ENCODE data around the gene MDN1. TPM values are rescaled to one million over a fixed set of nuclear protein-coding genes. Genes with fewer than 3 reads are reported as not detected.
A peak's percentile ranks its signal among the peaks of the same experiment; 100 is the strongest.

The MDN1 gene
- total RNA-seq, 2 experiments from 2014 or later, result 48.6 to 59.5 TPM

GRCh38 chr6:89723046-89723445 is 96.5 kb downstream of the MDN1 start:
- Mint-ChIP-seq H3K27ac (no peak overlapping the region), H3K27me3 (no peaks in the 10 kb centered on the region), H3K4me3 (no peak overlapping the region), H3K4me1 (no peaks in the 10 kb centered on the region), H3K9me3 (ENCODE audit: low read depth) (no peaks in the 10 kb centered on the region), H3K36me3 (ENCODE audit: low read depth) (peaks cover 56% of the 10 kb centered on the region)
- no peak for DNase-seq
- ChIA-PET CTCF (interaction anchor here (0.6 kb wide), 1 partner anchor 770 kb away, joined by 3 read pairs; no protein-coding TSS in a partner anchor), POLR2A (no interaction called here)
- intact Hi-C loops (cut with DNase I, micrococcal nuclease), result no loop called here
- ATAC-seq, result no peak

- no peaks in the 10 kb centered on the region for H3K4me1 Mint-ChIP-seq
- intact Hi-C loops (cut with DNase I, micrococcal nuclease), result no loop called here
- ATAC-seq (no peak), DNase-seq (no peak)
- peaks cover 51% of the 10 kb centered on the region for H3K36me3 Mint-ChIP-seq (ENCODE audit: low read depth)
- H3K27ac Mint-ChIP-seq, result no peak overlapping the region
- CTCF ChIA-PET, result interaction anchor here (0.8 kb wide), 1 partner anchor 81 kb away, joined by 3 read pairs; no protein-coding TSS in a partner anchor
- POLR2A ChIA-PET, result no interaction called here
- H3K9me3 Mint-ChIP-seq (ENCODE audit: low read depth), result no peaks in the 10 kb centered on the region
- H3K27me3 Mint-ChIP-seq, result no peaks in the 10 kb centered on the region
- H3K4me3 Mint-ChIP-seq, result no peak overlapping the region
Observed at GRCh38 chr6:89716532-89716931, 103.1 kb downstream of the MDN1 start.

- no peak for DNase-seq
- Mint-ChIP-seq H3K27me3 (no peaks in the 10 kb centered on the region), H3K4me1 (no peaks in the 10 kb centered on the region), H3K9me3 (ENCODE audit: low read depth) (no peaks in the 10 kb centered on the region), H3K4me3 (no peak overlapping the region), H3K36me3 (ENCODE audit: low read depth) (peaks cover 63% of the 10 kb centered on the region), H3K27ac (no peak overlapping the region)
- no peak for ATAC-seq
- ChIA-PET CTCF (no interaction called here), POLR2A (no interaction called here)
- intact Hi-C loops (cut with DNase I, micrococcal nuclease), result loop anchor here in 1 of 2 experiments (2.0 kb wide), 1 partner anchor 17 kb away; no protein-coding TSS in a partner anchor
Observed at GRCh38 chr6:89711801-89712200, 107.8 kb downstream of the MDN1 start.

- DNase-seq, result no peak
- no peaks in the 10 kb centered on the region for H3K27me3 Mint-ChIP-seq
- no peaks in the 10 kb centered on the region for H3K4me1 Mint-ChIP-seq
- H3K4me3 Mint-ChIP-seq, result no peak overlapping the region
- ChIA-PET POLR2A (no interaction called here), CTCF (no interaction called here)
- peak overlapping the region; percentile 31 for H3K27ac Mint-ChIP-seq
- intact Hi-C loops (cut with DNase I, micrococcal nuclease), result no loop called here
- H3K9me3 Mint-ChIP-seq (ENCODE audit: low read depth), result no peaks in the 10 kb centered on the region
- peaks cover 56% of the 10 kb centered on the region for H3K36me3 Mint-ChIP-seq (ENCODE audit: low read depth)
- ATAC-seq, result no peak
Observed at GRCh38 chr6:89708316-89708715, 111.3 kb downstream of the MDN1 start.

GRCh38 chr6:89707766-89708165 is 111.8 kb downstream of the MDN1 start:
- Mint-ChIP-seq H3K4me3 (no peak overlapping the region), H3K36me3 (ENCODE audit: low read depth) (peaks cover 55% of the 10 kb centered on the region), H3K27ac (peak overlapping the region; percentile 28), H3K27me3 (no peaks in the 10 kb centered on the region), H3K4me1 (no peaks in the 10 kb centered on the region), H3K9me3 (ENCODE audit: low read depth) (no peaks in the 10 kb centered on the region)
- intact Hi-C loops (cut with DNase I, micrococcal nuclease), result no loop called here
- ChIA-PET POLR2A (no interaction called here), CTCF (interaction anchor here (0.7 kb wide), 2 partner anchors 31 to 182 kb away, joined by 3 read pairs; no protein-coding TSS in a partner anchor)
- ATAC-seq (no peak), DNase-seq (no peak)

- POLR2A ChIA-PET, result no interaction called here
- CTCF ChIA-PET, result no interaction called here
- no peaks in the 10 kb centered on the region for H3K9me3 Mint-ChIP-seq (ENCODE audit: low read depth)
- ATAC-seq, result no peak
- H3K36me3 Mint-ChIP-seq (ENCODE audit: low read depth), result peaks cover 50% of the 10 kb centered on the region
- no peak overlapping the region for H3K27ac Mint-ChIP-seq
- no peaks in the 10 kb centered on the region for H3K4me1 Mint-ChIP-seq
- H3K27me3 Mint-ChIP-seq, result no peaks in the 10 kb centered on the region
- intact Hi-C loops (cut with DNase I, micrococcal nuclease), result no loop called here
- no peak overlapping the region for H3K4me3 Mint-ChIP-seq
- no peak for DNase-seq
Observed at GRCh38 chr6:89706121-89706520, 113.5 kb downstream of the MDN1 start.

GRCh38 chr6:89703292-89703691 is 116.3 kb downstream of the MDN1 start:
- no peaks in the 10 kb centered on the region for H3K4me1 Mint-ChIP-seq
- intact Hi-C loops (cut with DNase I, micrococcal nuclease), result no loop called here
- H3K9me3 Mint-ChIP-seq (ENCODE audit: low read depth), result no peaks in the 10 kb centered on the region
- H3K4me3 Mint-ChIP-seq, result no peak overlapping the region
- POLR2A ChIA-PET, result no interaction called here
- ATAC-seq (no peak), DNase-seq (no peak)
- H3K27me3 Mint-ChIP-seq, result no peaks in the 10 kb centered on the region
- peaks cover 44% of the 10 kb centered on the region for H3K36me3 Mint-ChIP-seq (ENCODE audit: low read depth)
- CTCF ChIA-PET, result interaction anchor here (1.4 kb wide), 1 partner anchor 11 kb away, joined by 4 read pairs; no protein-coding TSS in a partner anchor
- no peak overlapping the region for H3K27ac Mint-ChIP-seq

GRCh38 chr6:89702349-89702748 is 117.2 kb downstream of the MDN1 start:
- H3K4me3 Mint-ChIP-seq, result no peak overlapping the region
- ChIA-PET POLR2A (no interaction called here), CTCF (interaction anchor here (1.4 kb wide), 1 partner anchor 10 kb away, joined by 4 read pairs; no protein-coding TSS in a partner anchor)
- H3K4me1 Mint-ChIP-seq, result no peaks in the 10 kb centered on the region
- intact Hi-C loops (cut with DNase I, micrococcal nuclease), result no loop called here
- DNase-seq, result no peak
- ATAC-seq, result no peak
- H3K36me3 Mint-ChIP-seq (ENCODE audit: low read depth), result peaks cover 43% of the 10 kb centered on the region
- no peak overlapping the region for H3K27ac Mint-ChIP-seq
- no peaks in the 10 kb centered on the region for H3K27me3 Mint-ChIP-seq
- no peaks in the 10 kb centered on the region for H3K9me3 Mint-ChIP-seq (ENCODE audit: low read depth)

GRCh38 chr6:89695667-89696066 is 123.9 kb downstream of the MDN1 start:
- POLR2A ChIA-PET, result no interaction called here
- CTCF ChIA-PET, result no interaction called here
- ATAC-seq (no peak), DNase-seq (no peak)
- no peaks in the 10 kb centered on the region for H3K9me3 Mint-ChIP-seq (ENCODE audit: low read depth)
- H3K36me3 Mint-ChIP-seq (ENCODE audit: low read depth), result peaks cover 51% of the 10 kb centered on the region
- H3K4me1 Mint-ChIP-seq, result peaks cover 3% of the 10 kb centered on the region
- no peak overlapping the region for H3K4me3 Mint-ChIP-seq
- intact Hi-C loops (cut with DNase I, micrococcal nuclease), result no loop called here
- no peaks in the 10 kb centered on the region for H3K27me3 Mint-ChIP-seq
- H3K27ac Mint-ChIP-seq, result no peak overlapping the region

GRCh38 chr6:89694428-89694827 is 125.2 kb downstream of the MDN1 start:
- ChIA-PET POLR2A (interaction anchor here (0.6 kb wide), 1 partner anchor 969 kb away, joined by 5 read pairs; no protein-coding TSS in a partner anchor), CTCF (no interaction called here)
- no peak overlapping the region for H3K27ac Mint-ChIP-seq
- no peak for DNase-seq
- H3K27me3 Mint-ChIP-seq, result no peaks in the 10 kb centered on the region
- intact Hi-C loops (cut with DNase I, micrococcal nuclease), result no loop called here
- peaks cover 56% of the 10 kb centered on the region for H3K36me3 Mint-ChIP-seq (ENCODE audit: low read depth)
- ATAC-seq, result no peak
- H3K9me3 Mint-ChIP-seq (ENCODE audit: low read depth), result no peaks in the 10 kb centered on the region
- H3K4me1 Mint-ChIP-seq, result peaks cover 3% of the 10 kb centered on the region
- no peak overlapping the region for H3K4me3 Mint-ChIP-seq

- H3K9me3 Mint-ChIP-seq (ENCODE audit: low read depth), result no peaks in the 10 kb centered on the region
- no peak overlapping the region for H3K27ac Mint-ChIP-seq
- no peak for DNase-seq
- H3K27me3 Mint-ChIP-seq, result no peaks in the 10 kb centered on the region
- ChIA-PET POLR2A (no interaction called here), CTCF (interaction anchor here (0.6 kb wide), 1 partner anchor 51 kb away, joined by 3 read pairs; no protein-coding TSS in a partner anchor)
- no peak for ATAC-seq
- H3K4me3 Mint-ChIP-seq, result no peak overlapping the region
- H3K36me3 Mint-ChIP-seq (ENCODE audit: low read depth), result peaks cover 56% of the 10 kb centered on the region
- H3K4me1 Mint-ChIP-seq, result peaks cover 3% of the 10 kb centered on the region
- intact Hi-C loops (cut with DNase I, micrococcal nuclease), result no loop called here
Observed at GRCh38 chr6:89693207-89693606, 126.4 kb downstream of the MDN1 start.

- no peak for ATAC-seq
- no peak for DNase-seq
- ChIA-PET CTCF (interaction anchor here (1.8 kb wide), 1 partner anchor 11 kb away, joined by 4 read pairs; no protein-coding TSS in a partner anchor), POLR2A (no interaction called here)
- H3K36me3 Mint-ChIP-seq (ENCODE audit: low read depth), result peaks cover 58% of the 10 kb centered on the region
- no peaks in the 10 kb centered on the region for H3K9me3 Mint-ChIP-seq (ENCODE audit: low read depth)
- no peak overlapping the region for H3K4me3 Mint-ChIP-seq
- intact Hi-C loops (cut with DNase I, micrococcal nuclease), result no loop called here
- H3K27ac Mint-ChIP-seq, result no peak overlapping the region
- peaks cover 3% of the 10 kb centered on the region for H3K4me1 Mint-ChIP-seq
- no peaks in the 10 kb centered on the region for H3K27me3 Mint-ChIP-seq
Observed at GRCh38 chr6:89692256-89692655, 127.3 kb downstream of the MDN1 start.

Measured in activated CD4-positive, alpha-beta T cell treated with anti-CD3 and anti-CD28 coated beads for 36 hours (primary cell).